Sigmoid colon (tissue), 4 donors: ENCODE results near the gene USP32.

Experiments used
- CTCF ChIP-seq, 4 experiments: fragments of 450-650 bp in 3 of 4; fragments of 200-600 bp in 1 of 4; IDR thresholded peaks; one replicate each; pipeline ENCODE4 v1.5.1; 2016 to 2019; ENCODE audit warnings: antibody characterized with exemption in 4 of 4, mild to moderate bottlenecking in 3 of 4, moderate library complexity in 2 of 4
- POLR2A ChIP-seq, 2 donors: fragments of 450-650 bp; IDR thresholded peaks; one replicate each; pipeline ENCODE4 v1.6.1; 2016; ENCODE audit warnings: antibody characterized with exemption in 2 of 2, mild to moderate bottlenecking in 2 of 2, moderate library complexity in 2 of 2
- POLR2AphosphoS5 ChIP-seq, 4 donors: sonication (generic); formaldehyde crosslinking; IDR thresholded peaks; one replicate each; pipeline ENCODE4 v1.6.1; 2017; ENCODE audit warnings: antibody characterized with exemption in 4 of 4

DNA sequence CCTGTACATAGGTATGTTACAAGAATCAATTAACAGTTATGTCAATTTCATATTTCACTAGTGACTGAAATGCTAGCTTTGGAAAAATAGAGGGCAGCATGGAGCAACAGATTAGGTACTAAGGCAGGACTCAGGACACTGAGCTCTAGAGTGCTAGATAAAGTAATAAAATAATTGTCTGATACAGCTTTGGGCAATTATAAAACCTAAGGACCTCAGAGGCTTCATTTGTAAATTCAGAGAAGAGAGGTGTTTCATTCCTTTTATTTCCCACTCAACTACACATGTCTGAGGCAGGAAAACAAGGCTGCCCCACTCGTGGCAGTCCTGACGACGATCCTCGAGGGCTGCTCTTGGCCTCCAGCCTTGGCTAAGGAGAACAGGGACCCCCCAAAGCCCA lies 160.7 kb downstream of the USP32 start:
- TF ChIP-seq CTCF (IDR thresholded peaks at IDR 0.05) (peak in 1 of 4 experiments; percentile 14), POLR2AphosphoS5 (IDR thresholded peaks at IDR 0.05) (no peak), POLR2A (IDR thresholded peaks at IDR 0.05) (peak in 1 of 2 donors; percentile 10)
